SH-SY5Y (cell line): ENCODE data around the gene NKAIN2.

Source experiments
- GATA2 ChIP-seq: IDR thresholded peaks from 2 replicates; pipeline ENCODE4 v1.6.1; 2011; ENCODE audit warnings: mild to moderate bottlenecking, low read depth, low read length
- GATA3 ChIP-seq: IDR thresholded peaks from 2 replicates; pipeline ENCODE4 v1.6.1; 2011; ENCODE audit warnings: low read depth, mild to moderate bottlenecking, low read length, moderate library complexity

GRCh38 chr6:123769431-123769830 lies 34.2 kb upstream of the NKAIN2 start:
- TF ChIP-seq GATA2 = no peak
- TF ChIP-seq GATA3 = no peak
